GM23338 (cell line): Measurements from ENCODE around the gene SLC6A1. TPM values are rescaled to one million over a fixed set of nuclear protein-coding genes. Genes with fewer than 3 reads are reported as not detected.

Source experiments
- ATAC-seq: fragments of 200-7000 bp; cut with Tn5 transposase; 3 replicates; pipeline ENCODE4 v1.9.1; 2020
- DNase-seq: peaks from one replicate; pipeline ENCODE4 v3.0.0-alpha.2; 2015; ENCODE audit warnings: low spot score
- H2AFZ ChIP-seq: fragments of 200-600 bp; sonication (generic); 2 replicates; pipeline ENCODE4 v1.8.0; 2016; ENCODE audit warnings: antibody characterized with exemption, mild to moderate bottlenecking, moderate library complexity
- H3F3A ChIP-seq: fragments of 200-600 bp; sonication (generic); replicated peaks from 2 replicates; pipeline ENCODE4 v1.8.0; 2017; ENCODE audit warnings: antibody characterized with exemption, mixed run types, low read depth
- H3K27ac ChIP-seq: fragments of 200-600 bp; sonication (generic); 2 replicates; pipeline ENCODE4 v1.6.1; 2016; ENCODE audit warnings: low read depth
- H3K27me3 ChIP-seq: fragments of 200-600 bp; sonication (generic); 2 replicates; pipeline ENCODE4 v1.8.0; 2016; ENCODE audit warnings: mild to moderate bottlenecking, mixed run types, moderate library complexity; ENCODE audit not compliant: insufficient read depth
- H3K36me3 ChIP-seq: fragments of 200-600 bp; sonication (generic); 2 replicates; pipeline ENCODE4 v1.8.0; 2016; ENCODE audit warnings: mild to moderate bottlenecking; ENCODE audit not compliant: insufficient read depth
- H3K4me1 ChIP-seq: fragments of 200-600 bp; sonication (generic); 2 replicates; pipeline ENCODE4 v1.8.0; 2016; ENCODE audit warnings: mild to moderate bottlenecking, moderate library complexity; ENCODE audit not compliant: insufficient read depth
- H3K4me2 ChIP-seq: fragments of 200-600 bp; sonication (generic); 2 replicates; pipeline ENCODE4 v1.7.1; 2017; ENCODE audit warnings: mixed run types
- H3K4me3 ChIP-seq: fragments of 200-600 bp; sonication (generic); 2 replicates; pipeline ENCODE4 v1.6.1; 2016; ENCODE audit warnings: mixed run types
- H3K79me2 ChIP-seq: fragments of 200-600 bp; sonication (generic); replicated peaks from 2 replicates; pipeline ENCODE4 v1.8.0; 2017; ENCODE audit warnings: mild to moderate bottlenecking; ENCODE audit not compliant: insufficient read depth
- H3K9me2 ChIP-seq: fragments of 200-600 bp; sonication (generic); 2 replicates; pipeline ENCODE4 v1.8.0; 2017; ENCODE audit not compliant: insufficient read depth
- H4K20me1 ChIP-seq: fragments of 200-600 bp; sonication (generic); replicated peaks from 2 replicates; pipeline ENCODE4 v1.8.0; 2017; ENCODE audit warnings: mild to moderate bottlenecking; ENCODE audit not compliant: insufficient read depth
- H3K27ac Mint-ChIP-seq: 2 replicates; pipeline ENCODE4 v1.8.0; 2020; ENCODE audit warnings: inconsistent platforms, mild to moderate bottlenecking, moderate library complexity, mixed read lengths
- H3K27me3 Mint-ChIP-seq: 3 replicates; pipeline ENCODE4 v1.8.0; 2022; ENCODE audit warnings: low read depth, mild to moderate bottlenecking, moderate library complexity, mixed read lengths, inconsistent platforms; ENCODE audit not compliant: insufficient read depth, poor library complexity
- H3K36me3 Mint-ChIP-seq: 3 replicates; pipeline ENCODE4 v1.8.0; 2021; ENCODE audit warnings: low read depth, mild to moderate bottlenecking, inconsistent platforms, moderate library complexity, mixed read lengths
- H3K4me1 Mint-ChIP-seq: 3 replicates; pipeline ENCODE4 v1.8.0; 2020; ENCODE audit warnings: mild to moderate bottlenecking, inconsistent platforms, mixed read lengths
- H3K4me3 Mint-ChIP-seq: 3 replicates; pipeline ENCODE4 v1.8.0; 2021; ENCODE audit warnings: moderate library complexity, mild to moderate bottlenecking, inconsistent platforms, mixed read lengths
- H3K9me3 Mint-ChIP-seq: 3 replicates; pipeline ENCODE4 v1.8.0; 2020; ENCODE audit warnings: moderate library complexity, mild to moderate bottlenecking, inconsistent platforms, mixed read lengths
- CREB1 ChIP-seq: fragments of 250-450 bp; sonication (Bioruptor Pico); IDR thresholded peaks from 2 replicates; pipeline ENCODE4 v1.5.0; 2020; ENCODE audit warnings: low read depth, mild to moderate bottlenecking, moderate library complexity
- ETS1 ChIP-seq: IDR thresholded peaks from 2 replicates; pipeline ENCODE4 v1.6.1; 2016; ENCODE audit warnings: antibody characterized with exemption
- EZH2 ChIP-seq: fragments of 200-600 bp; sonication (generic); IDR thresholded peaks from one replicate; pipeline ENCODE4 v1.8.0; 2017; ENCODE audit warnings: antibody characterized with exemption, mild to moderate bottlenecking, low read depth; ENCODE audit not compliant: unreplicated experiment
- EZH2phosphoT487 ChIP-seq: fragments of 200-600 bp; sonication (generic); IDR thresholded peaks from one replicate; pipeline ENCODE4 v1.8.1; 2018; ENCODE audit warnings: antibody characterized with exemption; ENCODE audit not compliant: unreplicated experiment
- JUNB ChIP-seq: IDR thresholded peaks from one replicate; pipeline ENCODE4 v1.6.1; 2016; ENCODE audit warnings: antibody characterized with exemption; ENCODE audit not compliant: unreplicated experiment
- NANOG ChIP-seq: IDR thresholded peaks from 2 replicates; pipeline ENCODE4 v1.6.1; 2016; ENCODE audit warnings: antibody characterized with exemption, borderline replicate concordance
- POLR2AphosphoS5 ChIP-seq: IDR thresholded peaks from 2 replicates; pipeline ENCODE4 v1.6.1; 2016; ENCODE audit warnings: antibody characterized with exemption, low read depth
- STAT1 ChIP-seq: IDR thresholded peaks from one replicate; pipeline ENCODE4 v1.6.1; 2016; ENCODE audit warnings: antibody characterized with exemption; ENCODE audit not compliant: unreplicated experiment
- ZNF114 ChIP-seq: fragments of 250-450 bp; sonication (Bioruptor Pico); IDR thresholded peaks from 2 replicates; pipeline ENCODE4 v1.5.0; 2020; ENCODE audit warnings: mild to moderate bottlenecking, moderate library complexity
- ZNF331 ChIP-seq: fragments of 250-450 bp; sonication (Bioruptor Pico); IDR thresholded peaks from 2 replicates; pipeline ENCODE4 v1.5.0; 2020; ENCODE audit warnings: low read depth, mild to moderate bottlenecking, moderate library complexity
- polyA plus RNA-seq: library from polyadenylated mRNA; unstranded; fragments of >200 nt; fragmentation: Nextera tagmentation; extraction: Ambion mirVana; gene quantifications from 2 replicates; pipeline ENCODE4 v1.2.1, GENCODE V29; 2016
- total RNA-seq: library from RNA; depleted of rRNA; stranded (reverse); fragments of >200 nt; shearing (Covaris generic); gene quantifications from 2 replicates; pipeline ENCODE4 v1.2.3, GENCODE V29; 2014
- TF ChIP-seq, protein P1 (sequence below), 2 experiments: fragments of 200-600 bp in 1 of 2; sonication (generic) in 1 of 2; conservative IDR thresholded peaks; 2 replicates each; pipeline versions ENCODE4 v1.5.1 to v1.6.1; 2016 to 2017; ENCODE audit warnings: antibody characterized with exemption in 2 of 2, low read depth in 2 of 2, mild to moderate bottlenecking in 2 of 2, moderate library complexity in 1 of 2
- TF ChIP-seq, protein P2 (sequence below): IDR thresholded peaks from one replicate; pipeline ENCODE4 v1.6.1; 2018; ENCODE audit warnings: antibody characterized with exemption; ENCODE audit not compliant: unreplicated experiment
- TF ChIP-seq, protein P3 (sequence below): fragments of 250-450 bp; sonication (Bioruptor Pico); IDR thresholded peaks from 2 replicates; pipeline ENCODE4 v1.5.0; 2020; ENCODE audit warnings: mild to moderate bottlenecking, moderate library complexity

Gene SLC6A1
- total and polyA plus RNA-seq, 2 experiments from 2014 or later = 0.16 to 0.28 TPM

DNA sequence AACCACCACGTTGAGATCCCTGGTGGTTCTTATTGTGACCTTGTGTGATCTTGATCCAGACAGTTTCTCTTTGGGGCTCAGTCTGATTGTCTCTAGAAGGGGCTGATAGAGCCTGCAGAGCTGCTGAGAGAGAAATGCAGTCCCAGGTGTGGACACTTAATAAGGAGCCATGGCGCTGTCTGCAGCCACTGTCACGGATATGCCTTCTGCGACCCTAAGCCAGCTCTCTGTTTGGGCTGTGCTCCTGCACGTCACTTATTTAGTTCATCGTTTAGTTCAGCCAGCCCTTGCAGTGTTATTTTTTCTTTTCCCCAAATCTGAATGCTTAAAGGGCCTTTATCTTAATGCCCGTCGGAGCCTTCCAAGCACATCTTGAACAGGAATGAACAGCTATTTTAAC, 12.0 kb downstream of the SLC6A1 start:
- Histone ChIP-seq H3K4me3 (no peak overlapping the region), H3K79me2 (no peaks in the 10 kb centered on the region), H3K27me3 (no peaks in the 10 kb centered on the region), H3F3A (no peaks in the 10 kb centered on the region), H2AFZ (no peak overlapping the region), H3K36me3 (no peaks in the 10 kb centered on the region), H4K20me1 (no peaks in the 10 kb centered on the region), H3K4me1 (peaks cover 8% of the 10 kb centered on the region; the same call in 1 of the 2 replicates), H3K27ac (no peak overlapping the region), H3K9me2 (no peaks in the 10 kb centered on the region), H3K4me2 (no peak overlapping the region)
- Mint-ChIP-seq H3K4me3 (no peak overlapping the region), H3K4me1 (peaks cover 10% of the 10 kb centered on the region), H3K36me3 (no peaks in the 10 kb centered on the region), H3K27me3 (peaks cover 6% of the 10 kb centered on the region), H3K27ac (no peak overlapping the region), H3K9me3 (no peaks in the 10 kb centered on the region)
- DNase-seq = no peak
- TF ChIP-seq POLR2AphosphoS5 (no peak), NANOG (no peak), ZNF331 (no peak), EZH2 (no peak), EZH2phosphoT487 (no peak), STAT1 (no peak), CREB1 (no peak), JUNB (no peak), ETS1 (no peak), ZNF114 (CRISPR knock-in tag) (no peak)
- TF ChIP-seq, protein P1, sequence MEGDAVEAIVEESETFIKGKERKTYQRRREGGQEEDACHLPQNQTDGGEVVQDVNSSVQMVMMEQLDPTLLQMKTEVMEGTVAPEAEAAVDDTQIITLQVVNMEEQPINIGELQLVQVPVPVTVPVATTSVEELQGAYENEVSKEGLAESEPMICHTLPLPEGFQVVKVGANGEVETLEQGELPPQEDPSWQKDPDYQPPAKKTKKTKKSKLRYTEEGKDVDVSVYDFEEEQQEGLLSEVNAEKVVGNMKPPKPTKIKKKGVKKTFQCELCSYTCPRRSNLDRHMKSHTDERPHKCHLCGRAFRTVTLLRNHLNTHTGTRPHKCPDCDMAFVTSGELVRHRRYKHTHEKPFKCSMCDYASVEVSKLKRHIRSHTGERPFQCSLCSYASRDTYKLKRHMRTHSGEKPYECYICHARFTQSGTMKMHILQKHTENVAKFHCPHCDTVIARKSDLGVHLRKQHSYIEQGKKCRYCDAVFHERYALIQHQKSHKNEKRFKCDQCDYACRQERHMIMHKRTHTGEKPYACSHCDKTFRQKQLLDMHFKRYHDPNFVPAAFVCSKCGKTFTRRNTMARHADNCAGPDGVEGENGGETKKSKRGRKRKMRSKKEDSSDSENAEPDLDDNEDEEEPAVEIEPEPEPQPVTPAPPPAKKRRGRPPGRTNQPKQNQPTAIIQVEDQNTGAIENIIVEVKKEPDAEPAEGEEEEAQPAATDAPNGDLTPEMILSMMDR (conservative IDR thresholded peaks at IDR 0.05; ENCODE audit: low read depth in 2 of 2) = no peak
- TF ChIP-seq, protein P2, sequence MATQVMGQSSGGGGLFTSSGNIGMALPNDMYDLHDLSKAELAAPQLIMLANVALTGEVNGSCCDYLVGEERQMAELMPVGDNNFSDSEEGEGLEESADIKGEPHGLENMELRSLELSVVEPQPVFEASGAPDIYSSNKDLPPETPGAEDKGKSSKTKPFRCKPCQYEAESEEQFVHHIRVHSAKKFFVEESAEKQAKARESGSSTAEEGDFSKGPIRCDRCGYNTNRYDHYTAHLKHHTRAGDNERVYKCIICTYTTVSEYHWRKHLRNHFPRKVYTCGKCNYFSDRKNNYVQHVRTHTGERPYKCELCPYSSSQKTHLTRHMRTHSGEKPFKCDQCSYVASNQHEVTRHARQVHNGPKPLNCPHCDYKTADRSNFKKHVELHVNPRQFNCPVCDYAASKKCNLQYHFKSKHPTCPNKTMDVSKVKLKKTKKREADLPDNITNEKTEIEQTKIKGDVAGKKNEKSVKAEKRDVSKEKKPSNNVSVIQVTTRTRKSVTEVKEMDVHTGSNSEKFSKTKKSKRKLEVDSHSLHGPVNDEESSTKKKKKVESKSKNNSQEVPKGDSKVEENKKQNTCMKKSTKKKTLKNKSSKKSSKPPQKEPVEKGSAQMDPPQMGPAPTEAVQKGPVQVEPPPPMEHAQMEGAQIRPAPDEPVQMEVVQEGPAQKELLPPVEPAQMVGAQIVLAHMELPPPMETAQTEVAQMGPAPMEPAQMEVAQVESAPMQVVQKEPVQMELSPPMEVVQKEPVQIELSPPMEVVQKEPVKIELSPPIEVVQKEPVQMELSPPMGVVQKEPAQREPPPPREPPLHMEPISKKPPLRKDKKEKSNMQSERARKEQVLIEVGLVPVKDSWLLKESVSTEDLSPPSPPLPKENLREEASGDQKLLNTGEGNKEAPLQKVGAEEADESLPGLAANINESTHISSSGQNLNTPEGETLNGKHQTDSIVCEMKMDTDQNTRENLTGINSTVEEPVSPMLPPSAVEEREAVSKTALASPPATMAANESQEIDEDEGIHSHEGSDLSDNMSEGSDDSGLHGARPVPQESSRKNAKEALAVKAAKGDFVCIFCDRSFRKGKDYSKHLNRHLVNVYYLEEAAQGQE = no peak
- TF ChIP-seq, protein P3, sequence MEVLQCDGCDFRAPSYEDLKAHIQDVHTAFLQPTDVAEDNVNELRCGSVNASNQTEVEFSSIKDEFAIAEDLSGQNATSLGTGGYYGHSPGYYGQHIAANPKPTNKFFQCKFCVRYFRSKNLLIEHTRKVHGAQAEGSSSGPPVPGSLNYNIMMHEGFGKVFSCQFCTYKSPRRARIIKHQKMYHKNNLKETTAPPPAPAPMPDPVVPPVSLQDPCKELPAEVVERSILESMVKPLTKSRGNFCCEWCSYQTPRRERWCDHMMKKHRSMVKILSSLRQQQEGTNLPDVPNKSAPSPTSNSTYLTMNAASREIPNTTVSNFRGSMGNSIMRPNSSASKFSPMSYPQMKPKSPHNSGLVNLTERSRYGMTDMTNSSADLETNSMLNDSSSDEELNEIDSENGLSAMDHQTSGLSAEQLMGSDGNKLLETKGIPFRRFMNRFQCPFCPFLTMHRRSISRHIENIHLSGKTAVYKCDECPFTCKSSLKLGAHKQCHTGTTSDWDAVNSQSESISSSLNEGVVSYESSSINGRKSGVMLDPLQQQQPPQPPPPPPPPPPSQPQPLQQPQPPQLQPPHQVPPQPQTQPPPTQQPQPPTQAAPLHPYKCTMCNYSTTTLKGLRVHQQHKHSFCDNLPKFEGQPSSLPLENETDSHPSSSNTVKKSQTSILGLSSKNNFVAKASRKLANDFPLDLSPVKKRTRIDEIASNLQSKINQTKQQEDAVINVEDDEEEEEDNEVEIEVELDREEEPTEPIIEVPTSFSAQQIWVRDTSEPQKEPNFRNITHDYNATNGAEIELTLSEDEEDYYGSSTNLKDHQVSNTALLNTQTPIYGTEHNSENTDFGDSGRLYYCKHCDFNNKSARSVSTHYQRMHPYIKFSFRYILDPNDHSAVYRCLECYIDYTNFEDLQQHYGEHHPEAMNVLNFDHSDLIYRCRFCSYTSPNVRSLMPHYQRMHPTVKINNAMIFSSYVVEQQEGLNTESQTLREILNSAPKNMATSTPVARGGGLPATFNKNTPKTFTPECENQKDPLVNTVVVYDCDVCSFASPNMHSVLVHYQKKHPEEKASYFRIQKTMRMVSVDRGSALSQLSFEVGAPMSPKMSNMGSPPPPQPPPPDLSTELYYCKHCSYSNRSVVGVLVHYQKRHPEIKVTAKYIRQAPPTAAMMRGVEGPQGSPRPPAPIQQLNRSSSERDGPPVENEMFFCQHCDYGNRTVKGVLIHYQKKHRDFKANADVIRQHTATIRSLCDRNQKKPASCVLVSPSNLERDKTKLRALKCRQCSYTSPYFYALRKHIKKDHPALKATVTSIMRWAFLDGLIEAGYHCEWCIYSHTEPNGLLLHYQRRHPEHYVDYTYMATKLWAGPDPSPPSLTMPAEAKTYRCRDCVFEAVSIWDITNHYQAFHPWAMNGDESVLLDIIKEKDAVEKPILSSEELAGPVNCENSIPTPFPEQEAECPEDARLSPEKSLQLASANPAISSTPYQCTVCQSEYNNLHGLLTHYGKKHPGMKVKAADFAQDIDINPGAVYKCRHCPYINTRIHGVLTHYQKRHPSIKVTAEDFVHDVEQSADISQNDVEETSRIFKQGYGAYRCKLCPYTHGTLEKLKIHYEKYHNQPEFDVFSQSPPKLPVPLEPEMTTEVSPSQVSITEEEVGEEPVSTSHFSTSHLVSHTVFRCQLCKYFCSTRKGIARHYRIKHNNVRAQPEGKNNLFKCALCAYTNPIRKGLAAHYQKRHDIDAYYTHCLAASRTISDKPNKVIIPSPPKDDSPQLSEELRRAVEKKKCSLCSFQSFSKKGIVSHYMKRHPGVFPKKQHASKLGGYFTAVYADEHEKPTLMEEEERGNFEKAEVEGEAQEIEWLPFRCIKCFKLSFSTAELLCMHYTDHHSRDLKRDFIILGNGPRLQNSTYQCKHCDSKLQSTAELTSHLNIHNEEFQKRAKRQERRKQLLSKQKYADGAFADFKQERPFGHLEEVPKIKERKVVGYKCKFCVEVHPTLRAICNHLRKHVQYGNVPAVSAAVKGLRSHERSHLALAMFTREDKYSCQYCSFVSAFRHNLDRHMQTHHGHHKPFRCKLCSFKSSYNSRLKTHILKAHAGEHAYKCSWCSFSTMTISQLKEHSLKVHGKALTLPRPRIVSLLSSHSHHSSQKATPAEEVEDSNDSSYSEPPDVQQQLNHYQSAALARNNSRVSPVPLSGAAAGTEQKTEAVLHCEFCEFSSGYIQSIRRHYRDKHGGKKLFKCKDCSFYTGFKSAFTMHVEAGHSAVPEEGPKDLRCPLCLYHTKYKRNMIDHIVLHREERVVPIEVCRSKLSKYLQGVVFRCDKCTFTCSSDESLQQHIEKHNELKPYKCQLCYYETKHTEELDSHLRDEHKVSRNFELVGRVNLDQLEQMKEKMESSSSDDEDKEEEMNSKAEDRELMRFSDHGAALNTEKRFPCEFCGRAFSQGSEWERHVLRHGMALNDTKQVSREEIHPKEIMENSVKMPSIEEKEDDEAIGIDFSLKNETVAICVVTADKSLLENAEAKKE (CRISPR knock-in tag) = no peak
- ATAC-seq = no peak
